ENCODE results near the gene OR4D10. TPM values are rescaled to one million over a fixed set of nuclear protein-coding genes. Genes with fewer than 3 reads are reported as not detected.

OR4D10 gene
- total RNA-seq, 1 experiment from 2014 or later = not detected

DNA sequence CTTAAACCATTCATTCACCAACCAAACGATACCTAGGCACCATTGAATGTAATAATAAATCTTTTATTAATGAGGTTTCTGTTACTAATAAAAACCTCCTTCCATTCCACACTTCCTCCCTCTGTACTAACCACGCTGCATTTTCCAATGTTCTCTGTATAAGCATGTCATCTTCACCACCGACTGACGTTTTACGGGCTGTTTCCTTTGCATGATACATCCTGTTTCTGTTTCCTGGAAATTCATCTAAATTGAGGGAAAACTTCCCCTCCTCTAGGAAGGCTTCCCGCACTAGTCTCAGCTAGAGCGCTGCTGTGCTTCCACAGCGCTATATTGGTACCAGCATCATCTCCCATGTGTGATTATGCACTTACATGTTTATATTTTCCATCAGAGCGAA lies 2.1 kb downstream of the OR4D10 start:
- POLR2A ChIA-PET = no interaction called here
- H3K4me1 Mint-ChIP-seq (ENCODE audit: insufficient read depth, unreplicated experiment) = no peaks in the 10 kb centered on the region
- TF ChIP-seq, protein P1, sequence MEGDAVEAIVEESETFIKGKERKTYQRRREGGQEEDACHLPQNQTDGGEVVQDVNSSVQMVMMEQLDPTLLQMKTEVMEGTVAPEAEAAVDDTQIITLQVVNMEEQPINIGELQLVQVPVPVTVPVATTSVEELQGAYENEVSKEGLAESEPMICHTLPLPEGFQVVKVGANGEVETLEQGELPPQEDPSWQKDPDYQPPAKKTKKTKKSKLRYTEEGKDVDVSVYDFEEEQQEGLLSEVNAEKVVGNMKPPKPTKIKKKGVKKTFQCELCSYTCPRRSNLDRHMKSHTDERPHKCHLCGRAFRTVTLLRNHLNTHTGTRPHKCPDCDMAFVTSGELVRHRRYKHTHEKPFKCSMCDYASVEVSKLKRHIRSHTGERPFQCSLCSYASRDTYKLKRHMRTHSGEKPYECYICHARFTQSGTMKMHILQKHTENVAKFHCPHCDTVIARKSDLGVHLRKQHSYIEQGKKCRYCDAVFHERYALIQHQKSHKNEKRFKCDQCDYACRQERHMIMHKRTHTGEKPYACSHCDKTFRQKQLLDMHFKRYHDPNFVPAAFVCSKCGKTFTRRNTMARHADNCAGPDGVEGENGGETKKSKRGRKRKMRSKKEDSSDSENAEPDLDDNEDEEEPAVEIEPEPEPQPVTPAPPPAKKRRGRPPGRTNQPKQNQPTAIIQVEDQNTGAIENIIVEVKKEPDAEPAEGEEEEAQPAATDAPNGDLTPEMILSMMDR (IDR thresholded peaks at IDR 0.05; ENCODE audit: unreplicated experiment) = no peak
- no peaks in the 10 kb centered on the region for H3K9me3 Mint-ChIP-seq (ENCODE audit: unreplicated experiment)
- peaks cover 41% of the 10 kb centered on the region for H3K27me3 Mint-ChIP-seq (ENCODE audit: insufficient read depth, unreplicated experiment)
- no peaks in the 10 kb centered on the region for H3K36me3 Mint-ChIP-seq (ENCODE audit: insufficient read depth, unreplicated experiment)
- intact Hi-C loops (cut with micrococcal nuclease) = no loop called here
- no TSS peak for BruUV-seq (replicated peaks)
- CTCF ChIA-PET = no interaction called here
- no peak overlapping the region for H3K27ac Mint-ChIP-seq (ENCODE audit: low read depth, unreplicated experiment)
- no peak overlapping the region for H3K4me3 Mint-ChIP-seq (ENCODE audit: unreplicated experiment)
- no peak for DNase-seq (ENCODE audit: unreplicated experiment)

DNA sequence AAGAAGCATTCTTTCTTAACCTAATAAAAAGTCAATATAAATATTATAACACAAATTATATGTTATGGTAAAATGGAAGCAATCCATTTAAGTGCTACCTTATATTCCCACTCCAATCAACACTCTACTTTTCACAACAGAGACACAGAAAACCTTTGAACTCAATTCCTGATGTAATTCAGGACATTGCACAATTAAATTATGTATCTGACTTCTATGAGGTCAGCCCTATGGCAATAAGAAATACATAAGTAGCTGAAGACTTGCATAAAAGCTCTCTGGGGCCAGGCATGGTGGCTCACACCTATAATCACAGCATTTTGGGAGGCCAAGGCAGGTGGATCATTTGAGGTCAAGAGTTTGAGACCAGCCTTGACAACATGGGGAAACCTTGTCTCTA lies 6.8 kb downstream of the OR4D10 start:
- BruUV-seq (replicated peaks) = no TSS peak
- ChIA-PET POLR2A (no interaction called here), CTCF (interaction anchor here (0.6 kb wide), 1 partner anchor 34 kb away, joined by 3 read pairs; no protein-coding TSS in a partner anchor)
- Mint-ChIP-seq H3K27ac (ENCODE audit: low read depth, unreplicated experiment) (no peak overlapping the region), H3K36me3 (ENCODE audit: insufficient read depth, unreplicated experiment) (no peaks in the 10 kb centered on the region), H3K27me3 (ENCODE audit: insufficient read depth, unreplicated experiment) (peaks cover 43% of the 10 kb centered on the region), H3K4me3 (ENCODE audit: unreplicated experiment) (no peak overlapping the region), H3K4me1 (ENCODE audit: insufficient read depth, unreplicated experiment) (no peaks in the 10 kb centered on the region), H3K9me3 (ENCODE audit: unreplicated experiment) (no peaks in the 10 kb centered on the region)
- DNase-seq (ENCODE audit: unreplicated experiment) = no peak
- TF ChIP-seq, protein P1 (IDR thresholded peaks at IDR 0.05; ENCODE audit: unreplicated experiment) = no peak
- intact Hi-C loops (cut with micrococcal nuclease) = no loop called here

DNA sequence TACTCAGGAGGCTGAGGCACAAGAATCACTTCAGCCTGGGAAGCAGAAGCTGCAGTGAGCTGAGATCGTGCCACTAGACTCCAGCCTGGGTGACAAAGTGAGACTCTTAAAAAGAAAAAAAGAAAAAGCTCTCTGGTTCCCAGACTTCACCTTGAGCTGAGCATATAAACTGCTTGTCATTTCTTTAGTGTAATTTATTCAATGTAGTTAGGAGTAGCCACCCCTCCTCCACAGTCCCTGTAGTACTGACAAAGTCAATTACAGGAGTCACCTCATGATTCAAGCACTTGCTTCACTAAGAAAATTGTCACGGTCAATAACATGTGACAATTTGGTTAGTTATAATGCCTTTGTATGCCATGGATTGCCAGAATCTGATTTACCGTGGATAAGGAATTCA lies 7.2 kb downstream of the OR4D10 start:
- TF ChIP-seq, protein P1 (IDR thresholded peaks at IDR 0.05; ENCODE audit: unreplicated experiment) = no peak
- Mint-ChIP-seq H3K27me3 (ENCODE audit: insufficient read depth, unreplicated experiment) (peaks cover 47% of the 10 kb centered on the region), H3K4me3 (ENCODE audit: unreplicated experiment) (no peak overlapping the region), H3K4me1 (ENCODE audit: insufficient read depth, unreplicated experiment) (no peaks in the 10 kb centered on the region), H3K27ac (ENCODE audit: low read depth, unreplicated experiment) (no peak overlapping the region), H3K9me3 (ENCODE audit: unreplicated experiment) (no peaks in the 10 kb centered on the region), H3K36me3 (ENCODE audit: insufficient read depth, unreplicated experiment) (no peaks in the 10 kb centered on the region)
- DNase-seq (ENCODE audit: unreplicated experiment) = no peak
- ChIA-PET CTCF (no interaction called here), POLR2A (no interaction called here)
- BruUV-seq (replicated peaks) = no TSS peak
- intact Hi-C loops (cut with micrococcal nuclease) = no loop called here

DNA sequence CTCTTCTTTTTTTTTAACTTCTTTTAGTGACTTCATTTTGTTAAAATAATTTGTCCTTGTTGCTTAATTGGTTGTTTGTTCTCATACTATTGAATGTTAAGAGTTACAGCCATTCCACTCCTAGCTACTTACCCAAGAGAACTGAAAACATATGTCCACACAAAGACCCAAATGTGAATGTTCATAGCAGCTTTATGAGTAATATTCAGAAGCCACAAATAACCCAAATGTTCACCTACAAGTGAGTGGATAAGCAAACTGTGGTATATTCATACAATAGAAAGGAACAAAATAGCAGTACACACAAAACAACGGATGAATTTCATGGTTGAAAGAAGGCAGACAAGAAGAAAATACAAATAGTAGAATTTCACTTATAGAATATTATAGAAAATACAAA lies 28.8 kb downstream of the OR4D10 start:
- Mint-ChIP-seq H3K27ac (ENCODE audit: low read depth, unreplicated experiment) (no peak overlapping the region), H3K4me1 (ENCODE audit: insufficient read depth, unreplicated experiment) (no peaks in the 10 kb centered on the region), H3K9me3 (ENCODE audit: unreplicated experiment) (peaks cover 13% of the 10 kb centered on the region), H3K36me3 (ENCODE audit: insufficient read depth, unreplicated experiment) (no peaks in the 10 kb centered on the region), H3K4me3 (ENCODE audit: unreplicated experiment) (no peak overlapping the region), H3K27me3 (ENCODE audit: insufficient read depth, unreplicated experiment) (peaks cover 40% of the 10 kb centered on the region)
- CTCF ChIA-PET = no interaction called here
- TF ChIP-seq, protein P1 (IDR thresholded peaks at IDR 0.05; ENCODE audit: unreplicated experiment) = no peak
- intact Hi-C loops (cut with micrococcal nuclease) = no loop called here
- BruUV-seq (replicated peaks) = no TSS peak
- POLR2A ChIA-PET = no interaction called here
- no peak for DNase-seq (ENCODE audit: unreplicated experiment)
